Lung (tissue), 12 donors: Measurements from ENCODE around the gene SLC26A5. TPM values are rescaled to one million over a fixed set of nuclear protein-coding genes. Genes with fewer than 3 reads are reported as not detected.

Experiments used
- ATAC-seq: fragments of 200-7000 bp; cut with Tn5 transposase; one replicate; pipeline ENCODE4 v1.9.1; 2020; ENCODE audit warnings: moderate number of reproducible peaks; ENCODE audit not compliant: insufficient read depth, low FRiP score
- DNase-seq, 3 donors: peaks; one replicate each; pipeline ENCODE4 v3.0.0-alpha.2; 2013 to 2017
- H3K27ac ChIP-seq, 2 donors: one replicate each; pipeline ENCODE4 v1.5.1; 2013; ENCODE audit warnings: mild to moderate bottlenecking in 2 of 2, moderate library complexity in 2 of 2, control low read depth in 1 of 2, inconsistent platforms in 1 of 2, low read depth in 1 of 2, low read length in 1 of 2
- H3K27me3 ChIP-seq, 3 donors: one replicate each; pipeline ENCODE4 v1.5.1; 2013; ENCODE audit warnings: low read length in 2 of 3; ENCODE audit not compliant: control insufficient read depth in 3 of 3, insufficient read depth in 3 of 3
- H3K36me3 ChIP-seq, 4 donors: one replicate each; pipeline ENCODE4 v1.5.1; 2013; ENCODE audit warnings: low read length in 4 of 4, mild to moderate bottlenecking in 1 of 4, moderate library complexity in 1 of 4; ENCODE audit not compliant: control insufficient read depth in 4 of 4, insufficient read depth in 4 of 4
- H3K4me1 ChIP-seq, 5 donors: one replicate each; pipeline ENCODE4 v1.5.1; 2013; ENCODE audit warnings: low read length in 5 of 5, mild to moderate bottlenecking in 2 of 5, moderate library complexity in 1 of 5; ENCODE audit not compliant: control insufficient read depth in 5 of 5, insufficient read depth in 5 of 5
- H3K4me3 ChIP-seq: one replicate; pipeline ENCODE4 v1.5.1; 2013; ENCODE audit warnings: mild to moderate bottlenecking, control low read depth, moderate library complexity
- H3K9ac ChIP-seq, 2 donors: one replicate each; pipeline ENCODE4 v1.5.1; 2013; ENCODE audit warnings: low read length in 2 of 2, control low read depth in 1 of 2; ENCODE audit not compliant: insufficient read depth in 1 of 2
- H3K9me3 ChIP-seq, 4 donors: one replicate each; pipeline ENCODE4 v1.5.1; 2013; ENCODE audit warnings: low read length in 3 of 4, mild to moderate bottlenecking in 1 of 4, moderate library complexity in 1 of 4; ENCODE audit not compliant: control insufficient read depth in 4 of 4, insufficient read depth in 3 of 4
- CTCF ChIP-seq: IDR thresholded peaks from 2 replicates; pipeline ENCODE4 v1.5.1; 2012; ENCODE audit warnings: mild to moderate bottlenecking; ENCODE audit errors: control extremely low read depth, extremely low read depth
- WGBS, 2 donors: extraction: QIAGEN DNeasy Blood & Tissue Kit; methylation state at CpG; one replicate each; pipeline ENCODE4 v1.1.7; 2013; 5-methylcytosine and 5-hydroxymethylcytosine counted together
- polyA plus RNA-seq, 2 donors: library from polyadenylated mRNA; stranded (reverse); fragments of 200-250 nt; gene quantifications; one replicate each; pipeline ENCODE4 v1.2.1, GENCODE V29; 2013
- total RNA-seq, 2 donors: library from RNA; depleted of rRNA in 1 of 2; stranded (reverse); fragments of >200 nt in 1 of 2; gene quantifications; one replicate each; pipeline ENCODE4 v1.2.1, GENCODE V29; 2014 to 2021
- donor health status: control.
- donor health status: control.
- donor health status: Bipolar disorder and iron deficiency.
- donor health status: healthy.
- donor health status: DM: yes; HTN: yes; CAD: no.

SLC26A5 gene
- total and polyA plus RNA-seq, 4 donors = 0.06 to 1.1 (median 0.59) TPM

- DNase-seq (no peak), ATAC-seq (no peak)
- 77 to 88% methylated on average over 2 of the region's 2 CpGs for WGBS, 2 donors
- Histone ChIP-seq H3K27ac (no peak overlapping the region), H3K9ac (no peak overlapping the region), H3K4me3 (no peak overlapping the region), H3K36me3 (no peaks in the 10 kb centered on the region), H3K9me3 (no peaks in the 10 kb centered on the region), H3K4me1 (no peaks in the 10 kb centered on the region), H3K27me3 (no peaks in the 10 kb centered on the region)
- no peak for TF ChIP-seq CTCF
Observed at GRCh38 chr7:103391976-103392375, 54.0 kb downstream of the SLC26A5 start.

GRCh38 chr7:103391150-103391549 lies 54.9 kb downstream of the SLC26A5 start:
- no peak overlapping the region for H3K9ac ChIP-seq
- H3K27me3 ChIP-seq = no peaks in the 10 kb centered on the region
- no peaks in the 10 kb centered on the region for H3K9me3 ChIP-seq
- no peaks in the 10 kb centered on the region for H3K36me3 ChIP-seq
- H3K4me3 ChIP-seq = no peak overlapping the region
- H3K4me1 ChIP-seq = no peaks in the 10 kb centered on the region
- H3K27ac ChIP-seq = no peak overlapping the region
- TF ChIP-seq CTCF = no peak
- ATAC-seq (no peak), DNase-seq (no peak)
- WGBS, 2 donors = 96 to 97% methylated on average over 5 of the region's 5 CpGs

GRCh38 chr7:103389263-103389662 lies 56.7 kb downstream of the SLC26A5 start:
- DNase-seq (no peak), ATAC-seq (no peak)
- no peaks in the 10 kb centered on the region for H3K4me1 ChIP-seq
- H3K9ac ChIP-seq = no peak overlapping the region
- H3K4me3 ChIP-seq = no peak overlapping the region
- no peak overlapping the region for H3K27ac ChIP-seq
- no peaks in the 10 kb centered on the region for H3K36me3 ChIP-seq
- H3K9me3 ChIP-seq = no peaks in the 10 kb centered on the region
- 85 to 90% methylated on average over 3 of the region's 3 CpGs for WGBS, 2 donors
- H3K27me3 ChIP-seq = no peaks in the 10 kb centered on the region
- TF ChIP-seq CTCF = no peak

- 68 to 86% methylated on average over 4 of the region's 4 CpGs for WGBS, 2 donors
- no peak for TF ChIP-seq CTCF
- DNase-seq (no peak), ATAC-seq (no peak)
- H3K36me3 ChIP-seq = no peaks in the 10 kb centered on the region
- no peak overlapping the region for H3K27ac ChIP-seq
- H3K27me3 ChIP-seq = no peaks in the 10 kb centered on the region
- H3K9me3 ChIP-seq = no peaks in the 10 kb centered on the region
- H3K4me3 ChIP-seq = no peak overlapping the region
- no peaks in the 10 kb centered on the region for H3K4me1 ChIP-seq
- no peak overlapping the region for H3K9ac ChIP-seq
Observed at GRCh38 chr7:103388469-103389140, 57.4 kb downstream of the SLC26A5 start.
